PC-3 (cell line): ENCODE results near the gene KLF11.

ENCODE experiments used
- CTCF ChIP-seq: fragments of 300-600 bp; sonication (generic); conservative IDR thresholded peaks from 2 replicates; pipeline ENCODE4 v1.5.1; 2017; ENCODE audit warnings: antibody characterized with exemption, low read depth, mild to moderate bottlenecking, low read length
- EZH2 ChIP-seq: fragments of 300-600 bp; sonication (generic); IDR thresholded peaks from one replicate; pipeline ENCODE4 v1.6.1; 2017; ENCODE audit warnings: antibody characterized with exemption, mild to moderate bottlenecking, low read length; ENCODE audit not compliant: unreplicated experiment

- TF ChIP-seq CTCF: no peak
- TF ChIP-seq EZH2: no peak
These were observed 37.7 kb upstream of the KLF11 start for GRCh38 chr2:10005461-10006235.
